SIG-M5 (cell line): ENCODE measurements around the gene ARHGAP28.

ENCODE experiments used
- DNase-seq: peaks from one replicate; lab custom pipeline; 2025; lab: John Stamatoyannopoulos, UW

ARHGAP28 gene

DNA sequence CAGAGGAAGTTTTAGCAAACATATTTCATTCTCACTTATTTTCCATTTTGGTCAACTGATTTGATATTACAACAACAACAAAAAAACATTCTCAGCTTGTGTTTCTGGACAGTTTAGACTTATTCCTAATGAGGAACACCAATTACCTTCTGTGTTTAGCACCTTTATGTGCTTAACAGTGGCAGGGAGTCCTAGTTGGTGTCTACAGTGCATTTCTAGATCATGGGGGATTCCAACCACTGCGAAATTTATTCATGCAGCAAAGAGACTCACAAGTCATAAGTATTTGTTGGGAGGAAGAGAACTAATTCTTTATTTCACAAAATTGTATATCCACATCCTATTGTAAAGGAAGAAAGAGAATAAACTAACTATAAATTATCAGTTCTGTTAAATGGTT is 4.2 kb downstream of the ARHGAP28 start:
- no peak for DNase-seq

DNA sequence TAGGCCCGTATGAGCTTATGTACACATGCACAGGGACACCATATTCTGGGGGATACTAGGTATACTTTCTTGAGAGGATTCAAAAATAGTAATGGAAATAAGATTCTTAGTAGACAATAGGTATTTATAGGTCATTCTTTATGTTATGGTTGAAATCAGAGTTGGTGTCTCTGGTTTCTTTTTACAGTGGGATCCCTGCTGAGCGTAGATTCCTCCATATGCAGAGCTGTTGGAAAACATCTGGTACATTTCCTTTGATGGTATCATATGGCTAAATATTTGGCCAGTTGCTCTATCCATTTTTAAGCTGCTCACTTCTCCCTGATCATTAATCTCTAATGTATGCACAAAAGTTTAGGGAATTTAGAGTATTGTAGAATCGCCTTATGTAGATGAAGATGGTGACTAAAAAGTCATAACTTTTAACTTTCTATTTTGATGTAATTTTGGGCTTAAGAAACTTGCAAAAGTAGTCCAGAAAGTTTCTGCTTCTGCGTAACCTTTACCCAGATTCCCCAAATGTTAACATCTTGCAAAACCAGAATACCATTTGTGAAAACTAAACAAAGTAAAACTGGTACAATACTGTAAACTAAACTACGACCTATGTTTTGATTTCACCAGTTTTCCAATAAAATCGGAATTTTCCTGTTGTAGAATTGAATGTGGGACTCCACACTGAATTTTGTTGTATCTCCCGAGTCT is 5.4 kb downstream of the ARHGAP28 start:
- no peak for DNase-seq

DNA sequence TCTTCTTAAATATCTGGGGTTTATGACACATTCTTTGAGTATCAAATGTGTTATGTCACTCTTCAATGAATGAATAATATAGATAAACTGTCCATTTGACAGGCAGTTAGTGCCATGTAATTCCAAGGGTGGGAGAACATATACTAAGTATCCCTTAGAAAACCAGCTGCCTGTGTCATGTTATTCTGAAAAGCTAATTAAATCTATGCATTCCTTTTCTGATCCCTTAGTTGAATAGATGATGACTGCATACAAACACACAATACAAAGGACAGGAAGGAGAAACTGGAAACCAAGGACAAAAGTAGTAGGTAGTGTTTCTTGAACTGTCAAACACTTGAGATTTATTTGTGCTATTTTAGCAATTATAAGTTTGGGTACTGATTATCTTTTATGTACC is 8.3 kb downstream of the ARHGAP28 start:
- no peak for DNase-seq

DNA sequence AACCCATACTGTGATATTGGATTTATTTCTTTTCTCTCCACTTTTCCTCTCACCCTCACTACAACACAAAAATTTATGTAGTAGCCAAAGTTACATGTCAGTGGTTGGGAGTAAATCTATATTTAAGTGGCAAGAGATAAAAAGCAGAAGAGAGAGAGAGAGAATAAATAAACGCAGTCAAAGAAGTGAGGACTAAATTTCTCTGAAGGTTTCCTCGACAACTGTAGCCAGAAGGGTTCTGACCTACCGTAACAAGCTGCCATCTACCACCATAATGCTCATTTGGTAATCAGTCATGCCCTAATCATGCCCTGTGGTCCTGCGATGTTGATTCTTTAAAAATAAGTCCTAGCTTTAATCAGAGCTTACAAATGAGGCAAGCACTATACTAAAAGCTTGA is 9.1 kb downstream of the ARHGAP28 start:
- no peak for DNase-seq

DNA sequence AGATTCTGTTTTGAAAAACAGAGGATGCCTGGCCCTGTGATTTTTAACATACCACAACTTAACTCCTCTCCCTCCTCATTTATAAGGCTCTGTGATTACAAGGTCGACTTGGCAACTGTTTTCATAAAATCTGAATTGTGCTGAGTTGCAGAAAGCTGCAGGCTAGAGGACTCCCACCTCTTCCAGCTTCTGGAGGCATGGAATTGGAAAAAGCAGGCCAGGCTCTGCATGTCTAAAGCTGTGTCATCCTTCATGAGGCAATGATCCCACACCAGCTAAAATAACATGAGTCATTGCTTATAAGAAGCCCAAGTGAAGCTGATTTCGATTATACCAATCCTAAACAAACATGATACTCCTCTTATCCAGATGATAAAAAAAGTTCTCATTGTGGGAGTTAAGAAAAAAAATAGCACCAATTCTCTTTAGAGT is 11.7 kb downstream of the ARHGAP28 start:
- no peak for DNase-seq

DNA sequence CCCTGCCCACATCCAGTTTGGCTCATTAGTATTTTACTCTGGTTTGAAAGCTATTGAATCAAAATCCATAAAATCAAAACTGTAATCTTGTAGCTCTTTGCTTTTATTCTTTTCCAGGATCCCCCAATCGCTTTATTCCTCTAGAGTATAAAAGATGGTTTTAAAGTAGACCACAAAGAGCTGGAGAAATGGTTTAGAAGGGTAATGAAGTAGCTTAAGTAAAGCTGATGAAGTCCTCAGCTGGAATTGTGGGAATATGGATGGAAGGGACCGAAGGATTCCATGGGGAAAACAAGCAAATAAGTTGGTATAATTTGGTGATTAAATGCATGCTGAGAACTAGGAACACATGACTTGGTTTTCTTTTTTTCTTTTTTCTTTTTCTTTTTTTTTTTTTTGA is 12.3 kb downstream of the ARHGAP28 start:
- DNase-seq: no peak

DNA sequence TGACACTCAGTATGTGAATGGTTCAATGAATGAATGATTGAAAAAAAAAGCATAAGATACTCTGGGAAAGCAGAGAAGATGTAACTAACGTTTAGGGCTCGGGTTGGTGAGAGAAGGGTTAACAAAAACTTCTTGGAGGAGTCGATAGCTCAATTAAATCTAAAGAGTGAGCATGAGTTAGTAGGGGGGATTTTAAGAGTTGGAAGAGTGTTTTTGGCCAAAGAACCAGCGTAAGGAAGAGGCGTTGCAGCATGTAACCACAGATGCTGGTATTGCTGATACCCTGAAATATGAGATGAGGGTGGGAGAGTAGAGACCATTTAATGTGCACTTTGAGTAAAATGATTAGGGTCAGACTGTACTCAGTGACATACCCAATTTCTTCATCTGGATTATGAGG is 14.5 kb downstream of the ARHGAP28 start:
- no peak for DNase-seq

DNA sequence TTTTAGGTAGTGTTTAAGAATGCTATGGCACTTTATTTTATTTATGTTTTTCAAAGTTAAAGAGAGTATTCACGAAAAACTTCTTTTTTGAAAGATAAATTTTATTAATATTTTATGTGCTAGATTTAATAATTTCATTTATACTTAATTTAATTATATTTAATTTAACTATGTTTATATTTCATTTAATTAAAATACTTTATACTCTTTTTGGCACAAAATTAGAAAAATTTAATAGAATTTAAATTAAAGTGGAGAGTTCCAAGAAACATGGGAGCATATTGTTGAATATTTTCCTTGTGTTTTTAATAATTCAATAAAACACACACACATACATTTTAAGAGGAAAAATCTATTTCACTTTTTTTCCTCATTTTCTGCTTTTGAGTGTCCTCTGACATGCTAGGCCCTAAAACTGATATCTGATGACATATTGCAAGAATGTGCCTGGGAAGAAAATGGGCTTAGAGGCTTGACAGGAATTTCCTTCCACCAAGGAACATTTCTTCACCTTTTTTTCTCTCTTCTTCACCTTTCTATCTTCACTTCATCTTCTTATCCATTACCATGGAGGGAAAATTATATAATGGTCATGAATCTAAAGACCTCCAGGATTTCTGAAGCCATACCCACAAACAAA is 15.4 kb downstream of the ARHGAP28 start:
- no peak for DNase-seq

DNA sequence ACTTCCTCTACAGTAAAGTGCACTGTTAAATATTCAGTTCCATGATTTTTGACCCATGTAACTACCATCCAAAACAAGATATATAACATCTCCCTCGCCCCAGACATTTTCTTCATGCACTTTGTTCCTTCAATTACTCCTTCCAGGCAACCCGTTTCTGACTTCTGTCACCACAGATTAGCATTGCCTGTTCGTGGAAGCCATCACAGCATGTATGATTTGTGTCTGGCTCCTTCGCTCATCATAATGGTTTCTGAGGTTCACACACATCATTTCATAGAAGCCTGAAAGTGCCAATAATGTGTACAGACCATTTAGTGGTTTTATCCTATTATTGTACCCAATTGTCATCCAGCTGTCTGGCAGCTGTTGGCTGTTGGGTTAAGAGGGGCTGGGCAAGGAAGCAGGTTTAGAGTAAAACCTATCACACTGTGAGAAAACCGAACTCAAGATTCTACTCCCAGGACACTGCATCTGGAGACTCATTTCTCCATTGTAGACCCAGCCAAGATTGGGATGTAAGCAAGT is 16.1 kb downstream of the ARHGAP28 start:
- DNase-seq: no peak

DNA sequence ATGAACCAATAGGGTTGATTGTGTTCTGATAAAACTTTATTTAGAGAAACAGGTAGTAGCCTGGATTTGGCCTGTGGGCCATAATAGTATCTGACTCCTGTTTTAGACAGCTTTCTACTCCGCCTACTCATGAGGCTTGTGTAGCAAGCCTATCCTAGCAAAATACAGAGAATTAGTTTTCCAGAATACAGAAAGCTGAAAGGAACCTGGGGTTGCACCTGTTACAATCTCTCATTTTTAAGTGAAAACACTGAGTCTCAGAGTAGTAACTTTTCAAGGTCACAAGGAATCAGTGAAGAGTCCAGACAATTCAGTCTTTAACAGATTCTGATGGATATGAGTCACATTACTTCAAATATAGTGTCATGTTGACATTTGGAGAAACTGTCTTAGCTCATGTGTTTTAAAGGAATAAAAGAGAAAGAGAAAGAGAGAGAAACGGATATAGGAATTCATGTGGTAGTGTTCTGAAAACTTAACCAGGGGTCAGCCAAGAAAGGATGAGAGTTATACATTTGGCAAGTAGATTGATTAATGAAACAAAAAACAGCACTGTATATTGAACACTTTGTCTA is 17.0 kb downstream of the ARHGAP28 start:
- no peak for DNase-seq

DNA sequence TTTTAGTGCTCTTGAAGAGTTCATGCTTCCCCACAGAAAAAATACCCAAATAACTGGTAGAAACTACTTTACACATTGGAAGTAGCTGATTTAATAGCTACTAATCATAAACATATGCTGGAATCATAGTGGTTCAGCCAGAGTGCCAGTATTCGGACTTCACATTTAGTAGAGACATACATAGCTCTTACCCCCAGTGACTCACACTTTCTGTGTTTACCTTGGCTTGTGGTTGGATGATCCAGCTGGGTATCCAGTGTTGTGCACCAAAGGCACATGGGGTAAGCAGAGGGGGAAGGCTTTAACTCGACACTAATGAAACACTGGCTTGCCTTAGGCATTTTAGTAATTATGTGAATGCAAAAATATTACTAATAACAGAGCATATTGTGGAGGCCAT is 18.1 kb downstream of the ARHGAP28 start:
- DNase-seq: no peak

DNA sequence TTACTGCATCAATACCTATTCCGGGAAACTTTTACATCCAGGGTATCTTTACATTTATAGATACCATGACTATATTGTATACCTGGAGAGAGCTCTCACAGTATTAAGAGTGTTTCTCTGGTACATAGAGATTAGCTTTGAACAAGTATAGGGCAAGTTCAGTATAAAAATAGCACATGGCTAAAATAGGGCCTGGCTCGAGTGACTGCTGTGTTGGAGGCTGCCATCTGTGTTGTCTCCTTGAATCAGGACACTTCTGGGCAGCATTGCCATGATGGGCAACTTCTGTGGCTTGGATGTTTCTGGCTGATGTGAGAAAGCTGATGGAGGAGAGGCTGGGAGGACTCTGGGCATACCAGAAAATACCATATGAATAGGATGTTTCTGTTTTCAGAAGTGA is 18.7 kb downstream of the ARHGAP28 start:
- DNase-seq: no peak

DNA sequence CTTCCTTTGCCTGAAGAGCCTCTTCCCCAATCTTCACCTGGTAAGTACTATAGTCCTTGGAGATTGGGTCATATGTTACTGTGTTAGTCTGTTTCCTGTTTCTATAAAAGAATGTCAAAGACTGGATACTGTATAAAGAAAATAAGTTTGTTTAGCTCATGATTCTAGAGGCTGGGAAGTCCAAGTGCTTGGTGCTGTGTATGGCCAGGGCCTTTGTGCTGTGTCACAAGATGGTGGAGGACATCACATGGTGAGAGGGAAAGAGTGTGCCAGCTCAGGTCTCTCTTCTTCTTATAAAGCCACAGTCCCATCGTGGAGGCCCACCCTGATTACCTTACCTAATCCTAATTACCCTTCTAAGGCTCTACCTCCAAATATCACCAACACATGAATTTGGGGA is 20.9 kb downstream of the ARHGAP28 start:
- DNase-seq: no peak

DNA sequence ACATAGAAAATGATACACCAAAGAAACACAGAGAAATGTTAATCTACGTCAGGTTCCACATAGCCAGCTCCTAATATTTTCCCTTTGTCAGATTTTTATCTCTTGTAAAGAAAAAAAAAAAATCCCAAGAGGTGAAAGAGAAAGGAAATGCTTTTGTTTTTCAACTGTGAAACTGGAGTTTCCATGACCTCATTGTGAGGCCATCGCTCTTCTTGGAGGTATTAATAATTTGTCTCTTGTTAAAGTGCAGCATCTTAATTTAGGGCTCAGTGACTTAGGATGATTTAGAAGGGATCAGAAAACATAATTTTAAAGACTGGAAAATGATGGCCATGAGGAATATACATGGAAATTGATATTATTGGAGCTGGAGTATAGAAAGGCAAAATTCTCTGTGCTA is 21.7 kb downstream of the ARHGAP28 start:
- DNase-seq: no peak

DNA sequence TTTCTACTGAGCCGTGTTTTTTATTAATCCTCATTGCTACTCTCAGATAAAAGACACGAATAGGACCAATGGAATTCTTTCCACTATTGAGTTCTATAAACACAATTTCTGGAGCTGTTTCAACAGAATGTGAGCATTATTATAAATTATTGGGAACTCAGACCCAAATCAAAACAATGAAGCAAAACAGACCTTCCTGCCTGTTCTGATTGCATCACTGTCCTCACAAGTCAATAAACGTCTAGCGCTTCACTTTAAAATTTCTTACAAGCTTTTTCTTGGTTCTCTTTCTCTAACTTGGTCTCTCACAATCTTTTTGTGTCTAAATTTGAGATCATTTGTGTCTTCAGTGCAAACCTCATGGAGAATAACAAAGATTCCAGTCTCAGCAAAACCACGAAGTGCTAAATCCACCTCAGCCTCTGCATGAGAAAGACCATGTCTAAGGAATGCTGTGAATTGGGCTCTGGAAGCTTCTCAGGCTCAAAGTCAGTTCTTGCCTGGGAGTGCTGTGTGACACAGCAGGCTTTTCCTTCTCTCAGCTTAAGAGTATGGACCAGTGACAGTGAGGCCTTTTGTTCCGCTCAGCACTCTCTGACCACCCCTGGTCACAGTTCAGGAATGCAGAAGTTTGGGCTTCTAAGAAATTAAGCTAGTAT is 22.8 kb downstream of the ARHGAP28 start:
- DNase-seq: no peak

DNA sequence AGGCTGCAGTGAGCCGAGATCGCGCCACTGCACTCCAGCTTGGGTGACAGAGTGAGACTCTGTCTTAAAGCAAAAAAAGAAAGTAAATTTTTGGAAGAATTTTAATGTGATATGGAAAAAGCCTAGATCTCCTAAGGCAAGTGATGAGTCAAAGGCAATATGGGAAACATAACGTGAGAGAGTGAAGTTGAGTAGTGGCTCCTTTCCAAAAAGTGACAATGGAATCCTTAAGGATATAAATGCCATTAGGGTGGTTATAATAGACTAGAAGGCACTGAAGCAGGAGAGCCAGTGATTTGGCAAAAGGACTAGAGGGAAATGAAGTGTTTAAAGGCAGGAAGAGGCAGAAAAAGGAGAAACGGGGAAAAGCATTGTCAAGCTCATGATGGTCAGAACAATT is 25.6 kb downstream of the ARHGAP28 start:
- DNase-seq: no peak

DNA sequence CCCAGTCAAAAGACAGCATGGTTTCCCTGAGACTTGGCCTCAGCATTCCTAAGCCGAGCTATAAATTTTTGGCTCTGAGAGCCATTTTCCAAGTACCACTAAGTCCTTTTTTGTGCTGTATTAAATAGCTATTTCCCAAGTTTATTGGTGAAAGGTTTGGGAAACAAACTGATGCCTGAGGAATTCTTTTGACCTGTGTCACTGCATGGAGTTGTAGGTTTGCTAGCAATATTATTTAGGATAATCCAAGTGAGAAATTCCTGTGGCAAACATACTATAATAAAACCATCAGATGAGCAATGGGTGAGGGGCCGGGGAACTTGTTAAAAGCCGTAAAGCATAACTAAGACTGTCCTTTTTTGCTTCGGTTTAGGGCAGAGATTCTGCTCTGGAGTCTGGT is 28.4 kb downstream of the ARHGAP28 start:
- no peak for DNase-seq

DNA sequence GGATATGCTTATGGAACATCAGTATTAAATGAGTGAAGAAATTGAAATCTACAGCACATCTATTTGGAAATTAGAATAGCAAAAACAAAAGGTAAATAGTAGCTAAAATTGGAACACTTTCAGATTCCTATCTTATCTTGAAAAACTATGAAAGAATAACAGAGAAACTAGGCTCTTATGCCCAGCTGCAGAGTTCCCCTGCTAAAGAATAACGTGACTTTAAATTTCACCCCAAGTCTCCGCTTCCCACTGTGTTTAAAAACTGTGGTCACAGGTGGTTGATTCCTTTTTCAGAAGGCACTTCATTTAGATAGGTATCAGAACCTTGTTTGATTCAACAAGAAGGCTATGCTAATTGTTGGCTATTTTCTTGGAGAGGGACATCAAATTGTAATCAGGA is 30.1 kb downstream of the ARHGAP28 start:
- no peak for DNase-seq

DNA sequence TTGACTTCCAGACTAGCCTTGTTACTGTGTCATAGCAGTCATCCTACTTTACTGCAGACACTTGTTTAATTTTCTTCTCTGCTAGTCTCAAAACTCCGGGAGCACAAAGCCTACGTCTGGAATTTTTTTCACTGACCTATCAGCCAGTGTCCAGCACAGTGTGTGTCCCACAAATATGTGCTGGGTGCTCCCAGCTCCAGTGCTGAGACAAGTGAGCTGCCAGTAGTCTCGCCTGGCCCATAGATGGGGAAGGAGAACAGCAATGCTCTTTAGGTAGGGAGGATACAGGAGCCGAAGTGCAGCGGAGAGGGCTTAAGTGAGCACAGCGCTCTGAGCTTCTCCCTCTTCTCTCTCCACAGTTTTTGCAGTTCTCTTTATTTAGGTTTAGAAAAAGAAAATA is 34.0 kb downstream of the ARHGAP28 start:
- DNase-seq: no peak

DNA sequence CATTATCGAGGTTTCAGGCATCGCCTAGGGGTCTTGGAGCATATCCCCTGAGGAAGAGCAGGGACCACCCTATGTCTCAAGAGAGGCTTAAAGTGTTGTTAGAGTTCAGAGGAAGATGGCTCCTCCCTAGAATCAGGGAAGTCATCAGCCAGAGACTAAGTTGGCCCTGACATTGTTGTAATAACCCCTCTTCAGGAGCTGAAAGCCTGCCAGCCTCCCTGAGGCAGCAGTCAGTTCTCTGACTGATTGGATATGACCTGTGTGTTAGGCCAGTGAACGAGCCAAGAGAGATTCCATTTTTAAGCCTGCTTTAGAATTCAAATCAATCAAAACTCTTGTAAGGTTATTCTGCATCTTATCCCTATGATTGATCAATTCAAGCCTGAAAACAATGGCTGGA is 34.9 kb downstream of the ARHGAP28 start:
- no peak for DNase-seq

DNA sequence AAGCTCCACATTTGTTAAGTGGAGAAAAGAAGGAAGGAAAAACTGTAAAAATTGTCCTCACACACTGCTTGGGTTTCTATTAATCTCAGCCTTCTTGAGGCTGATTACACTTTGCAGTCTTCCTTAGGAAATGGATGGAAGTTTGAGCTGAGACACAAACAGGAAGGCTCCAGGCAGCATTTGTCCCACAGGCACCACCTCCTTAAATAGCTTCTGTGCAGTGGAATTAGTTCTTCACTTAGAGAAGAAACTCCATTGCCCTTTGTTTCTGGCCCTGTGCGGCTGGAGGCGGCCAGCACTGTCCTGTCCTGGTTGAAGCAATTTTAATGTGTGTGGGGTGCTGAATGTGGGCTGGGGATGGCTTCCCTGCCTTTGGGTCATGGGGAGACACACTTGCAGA is 44.3 kb downstream of the ARHGAP28 start:
- DNase-seq: no peak

DNA sequence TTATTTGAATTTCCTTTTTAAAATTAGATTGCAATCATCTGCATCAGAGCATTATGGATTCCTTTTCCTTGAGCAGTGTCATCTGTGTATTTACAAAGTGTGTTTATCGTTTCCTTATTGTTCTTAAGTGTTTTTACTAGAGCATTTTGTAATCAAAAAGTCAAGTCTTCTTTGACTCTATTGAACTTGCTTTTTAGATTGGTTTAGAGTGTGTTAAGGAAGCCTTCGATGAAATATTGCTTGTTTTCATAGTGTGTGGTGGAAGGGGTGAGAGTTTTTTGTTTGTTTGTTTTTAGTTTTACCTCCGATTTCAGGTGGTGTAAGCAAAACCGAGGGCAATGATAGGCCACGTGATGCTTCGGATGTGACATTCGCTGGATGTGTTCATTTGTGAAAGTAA is 45.7 kb downstream of the ARHGAP28 start:
- DNase-seq: no peak

DNA sequence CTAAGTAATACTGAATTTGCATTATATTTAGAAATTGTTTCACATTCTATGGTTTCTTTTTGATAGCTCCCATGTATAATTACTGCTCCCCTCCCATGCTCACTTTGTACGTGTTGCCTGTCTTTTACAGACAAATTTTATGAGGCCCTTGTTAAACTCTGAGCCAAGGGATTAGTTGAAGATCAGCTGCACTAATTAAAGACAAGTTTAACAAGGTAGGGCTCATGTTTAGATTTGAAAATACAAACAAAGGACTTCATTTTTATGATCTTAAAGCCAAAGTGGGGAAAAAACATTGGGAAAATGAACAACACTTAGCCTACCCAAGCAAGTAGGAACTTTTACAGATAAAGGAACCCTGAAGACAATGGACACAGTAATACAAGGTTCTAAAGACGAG is 46.2 kb downstream of the ARHGAP28 start:
- DNase-seq: no peak
